MCF 10A (cell line): Measurements from ENCODE around the gene ZNF490. TPM values are rescaled to one million over a fixed set of nuclear protein-coding genes. Genes with fewer than 3 reads are reported as not detected.
A peak's percentile ranks its signal among the peaks of the same experiment; 100 is the strongest.

ENCODE experiments used
- BruUV-seq: library from RNA; stranded (reverse); fragments of 400-500 nt; replicated peaks from 2 replicates; lab custom pipeline; 2021; lab: Mats Ljungman, UMichigan
- CTCF ChIA-PET: fragments of 300-600 bp; sonication (Branson Sonifier 250); formaldehyde crosslinking; extraction: SDS; loops from one replicate; lab custom pipeline; 2021; ENCODE audit warnings: antibody characterized with exemption, inconsistent platforms; lab: Yijun Ruan, JAX
- POLR2A ChIA-PET: fragments of 300-600, 350-650 bp; sonication (Branson Sonifier 250); formaldehyde crosslinking; extraction: SDS; loops from one replicate; lab custom pipeline; 2020; ENCODE audit warnings: antibody characterized with exemption, inconsistent platforms; lab: Yijun Ruan, JAX
- DNase-seq: peaks from one replicate; pipeline ENCODE4 v3.0.0-alpha.2; 2018; ENCODE audit not compliant: unreplicated experiment
- H3K27ac Mint-ChIP-seq: one replicate; pipeline ENCODE4 v1.8.0; 2022; ENCODE audit warnings: mild to moderate bottlenecking, low read depth, mixed read lengths; ENCODE audit not compliant: unreplicated experiment
- H3K27me3 Mint-ChIP-seq: one replicate; pipeline ENCODE4 v1.8.0; 2022; ENCODE audit warnings: mixed read lengths; ENCODE audit not compliant: insufficient read depth, unreplicated experiment
- H3K36me3 Mint-ChIP-seq: one replicate; pipeline ENCODE4 v1.8.0; 2022; ENCODE audit warnings: mild to moderate bottlenecking, moderate library complexity, mixed read lengths; ENCODE audit not compliant: insufficient read depth, unreplicated experiment
- H3K4me1 Mint-ChIP-seq: one replicate; pipeline ENCODE4 v1.8.0; 2022; ENCODE audit warnings: mixed read lengths; ENCODE audit not compliant: insufficient read depth, unreplicated experiment
- H3K4me3 Mint-ChIP-seq: one replicate; pipeline ENCODE4 v1.8.0; 2022; ENCODE audit warnings: mild to moderate bottlenecking, moderate library complexity, mixed read lengths; ENCODE audit not compliant: unreplicated experiment
- H3K9me3 Mint-ChIP-seq: one replicate; pipeline ENCODE4 v1.8.0; 2022; ENCODE audit warnings: mixed read lengths; ENCODE audit not compliant: unreplicated experiment
- intact Hi-C: fragments of 100-400 bp; cut with micrococcal nuclease; formaldehyde crosslinking; loops from 2 replicates; pipeline ENCODE4 v1.14.1; 2022
- total RNA-seq: library from RNA; stranded (reverse); gene quantifications from 2 replicates; pipeline ENCODE4 v1.2.3, GENCODE V29; 2022
- TF ChIP-seq, protein P1 (sequence below): fragments of 200-600 bp; IDR thresholded peaks from one replicate; pipeline ENCODE4 v1.8.0; 2022; ENCODE audit warnings: antibody characterized with exemption, mild to moderate bottlenecking; ENCODE audit not compliant: unreplicated experiment

The ZNF490 gene
- total RNA-seq, 1 experiment from 2014 or later = 8.4 TPM

DNA sequence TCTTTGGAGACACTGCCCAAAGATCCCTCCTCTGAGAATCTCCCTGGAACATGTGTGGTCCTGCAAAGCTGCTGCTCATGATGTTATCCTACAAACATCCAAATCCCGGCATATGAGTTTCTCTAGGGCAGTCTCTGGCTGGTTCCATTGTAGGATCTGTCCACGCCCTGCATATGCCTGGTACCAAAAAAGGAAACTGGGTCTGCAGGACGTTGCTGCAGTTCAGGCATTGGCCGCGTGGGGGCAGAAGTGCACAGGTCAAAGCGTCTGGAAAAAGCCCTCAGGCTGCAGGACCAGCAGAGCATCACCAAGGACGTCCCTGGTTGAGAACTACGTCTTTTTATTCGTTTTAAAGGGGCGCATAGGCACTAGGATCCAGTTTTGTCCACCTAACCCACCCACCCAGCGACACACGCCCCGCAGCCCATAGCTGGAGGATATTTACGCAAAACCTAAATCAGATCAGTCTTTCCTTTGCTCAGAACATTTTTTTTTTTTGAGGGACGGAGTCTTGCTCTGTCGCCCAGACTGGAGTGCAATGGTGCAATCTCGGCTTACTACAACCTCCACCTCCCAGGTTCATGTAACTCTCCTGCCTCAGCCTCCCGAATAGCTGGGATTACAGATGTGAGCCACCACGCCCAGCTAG, 46.5 kb downstream of the ZNF490 start:
- H3K4me1 Mint-ChIP-seq = peaks cover 6% of the 10 kb centered on the region
- TF ChIP-seq, protein P1, sequence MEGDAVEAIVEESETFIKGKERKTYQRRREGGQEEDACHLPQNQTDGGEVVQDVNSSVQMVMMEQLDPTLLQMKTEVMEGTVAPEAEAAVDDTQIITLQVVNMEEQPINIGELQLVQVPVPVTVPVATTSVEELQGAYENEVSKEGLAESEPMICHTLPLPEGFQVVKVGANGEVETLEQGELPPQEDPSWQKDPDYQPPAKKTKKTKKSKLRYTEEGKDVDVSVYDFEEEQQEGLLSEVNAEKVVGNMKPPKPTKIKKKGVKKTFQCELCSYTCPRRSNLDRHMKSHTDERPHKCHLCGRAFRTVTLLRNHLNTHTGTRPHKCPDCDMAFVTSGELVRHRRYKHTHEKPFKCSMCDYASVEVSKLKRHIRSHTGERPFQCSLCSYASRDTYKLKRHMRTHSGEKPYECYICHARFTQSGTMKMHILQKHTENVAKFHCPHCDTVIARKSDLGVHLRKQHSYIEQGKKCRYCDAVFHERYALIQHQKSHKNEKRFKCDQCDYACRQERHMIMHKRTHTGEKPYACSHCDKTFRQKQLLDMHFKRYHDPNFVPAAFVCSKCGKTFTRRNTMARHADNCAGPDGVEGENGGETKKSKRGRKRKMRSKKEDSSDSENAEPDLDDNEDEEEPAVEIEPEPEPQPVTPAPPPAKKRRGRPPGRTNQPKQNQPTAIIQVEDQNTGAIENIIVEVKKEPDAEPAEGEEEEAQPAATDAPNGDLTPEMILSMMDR = peak; percentile 88
- H3K4me3 Mint-ChIP-seq = no peak overlapping the region
- ChIA-PET POLR2A (interaction anchor here (0.6 to 1.4 kb wide), 2 partner anchors 47 to 163 kb away, joined by 5 to 6 read pairs; partner anchors contain the start of genes ZNF490, ZNF791 and ZNF799), CTCF (interaction anchor here (0.6 to 2.8 kb wide), 17 partner anchors 8 to 1202 kb away, joined by 3 to 15 read pairs (median 3); partner anchors contain the start of gene ZNF564)
- peak; percentile 86 for DNase-seq
- intact Hi-C loops = loop anchor here (1.0 kb wide), 2 partner anchors 108 to 283 kb away; no protein-coding TSS in a partner anchor
- BruUV-seq = no TSS peak
- no peaks in the 10 kb centered on the region for H3K36me3 Mint-ChIP-seq
- no peaks in the 10 kb centered on the region for H3K9me3 Mint-ChIP-seq
- H3K27me3 Mint-ChIP-seq = no peaks in the 10 kb centered on the region
- H3K27ac Mint-ChIP-seq = no peak overlapping the region

DNA sequence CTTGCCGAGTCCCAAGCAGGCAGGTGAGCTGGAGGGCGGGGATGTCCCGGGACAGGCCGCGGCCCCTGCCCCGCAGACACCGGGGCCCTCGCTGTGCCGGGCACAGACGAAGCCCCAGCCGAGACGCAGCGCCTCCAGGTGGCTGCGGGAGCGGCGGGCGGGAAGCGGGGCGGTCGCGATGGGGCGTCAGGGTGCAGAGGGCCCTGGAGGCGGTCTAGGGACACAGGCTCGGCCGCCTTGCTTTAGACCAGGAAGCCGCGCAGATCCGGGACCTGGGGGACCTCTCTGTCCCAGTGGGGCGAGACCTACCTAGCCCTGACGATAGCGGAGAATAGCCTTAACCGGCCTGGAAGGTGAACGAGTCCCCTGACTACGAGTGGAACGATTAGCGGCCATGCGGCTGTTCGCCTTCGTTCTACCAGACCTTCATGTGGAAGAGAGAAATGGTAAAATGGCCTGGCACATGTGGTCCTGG, 55.1 kb downstream of the ZNF490 start:
- Mint-ChIP-seq H3K4me3 (no peak overlapping the region), H3K9me3 (no peaks in the 10 kb centered on the region), H3K4me1 (peaks cover 6% of the 10 kb centered on the region), H3K27ac (no peak overlapping the region), H3K27me3 (no peaks in the 10 kb centered on the region), H3K36me3 (peaks cover 5% of the 10 kb centered on the region)
- DNase-seq = no peak
- intact Hi-C loops = no loop called here
- TF ChIP-seq, protein P1 = no peak
- ChIA-PET CTCF (no interaction called here), POLR2A (interaction anchor here (0.5 kb wide), 1 partner anchor 450 kb away, joined by 3 read pairs; no protein-coding TSS in a partner anchor)
- BruUV-seq = no TSS peak

DNA sequence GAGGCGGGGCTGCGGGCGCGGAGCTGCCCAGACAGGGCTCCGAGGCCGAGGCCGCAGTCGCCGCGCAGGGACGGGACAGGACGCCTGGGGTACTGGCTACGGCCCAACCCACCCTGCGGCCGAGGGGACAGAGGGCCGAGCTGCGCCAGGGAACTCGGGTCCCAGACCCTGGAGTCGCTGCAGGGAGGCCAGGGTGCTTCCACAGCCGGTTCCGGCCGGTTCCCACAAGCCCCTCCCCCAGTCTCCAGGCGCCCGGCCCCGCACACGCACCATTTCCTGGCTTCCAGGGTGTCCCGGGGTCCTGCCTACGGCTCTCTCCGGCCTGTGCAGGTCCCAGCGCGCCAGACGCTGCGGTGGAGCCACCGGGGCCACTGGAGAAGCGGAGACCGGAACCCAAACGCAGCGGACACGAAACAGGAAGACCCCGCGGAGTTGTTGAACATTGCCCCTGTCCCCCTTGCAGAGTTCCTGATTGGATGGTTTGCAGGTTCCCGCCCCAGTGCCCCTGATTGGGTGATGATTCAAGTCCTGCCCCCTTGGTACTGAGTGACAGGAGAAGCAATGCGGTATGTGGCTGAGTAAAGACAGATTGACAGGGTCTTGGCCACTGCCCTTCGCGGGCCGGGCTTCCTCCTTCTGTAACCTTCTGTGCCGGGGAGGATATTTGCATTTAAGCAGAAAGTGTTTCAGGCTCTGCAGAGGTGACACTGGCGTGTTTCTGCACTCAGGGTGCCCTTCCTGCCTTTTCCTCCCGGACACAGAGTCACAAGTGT, 59.4 kb downstream of the ZNF490 start, which contains the start of gene ZNF564:
TSS of gene ZNF564 (minus strand) at position 423 of the 773 bp plus-strand sequence. CDS start at position 273, 150 bp downstream.
- no peaks in the 10 kb centered on the region for H3K27me3 Mint-ChIP-seq
- peak within 1 kb of the TSS; percentile 90 for H3K4me3 Mint-ChIP-seq
- no peaks in the 10 kb centered on the region for H3K9me3 Mint-ChIP-seq
- peaks cover 25% of the 10 kb centered on the region for H3K36me3 Mint-ChIP-seq
- DNase-seq = peak; percentile 99
- POLR2A ChIA-PET = interaction anchor here (0.7 to 3.9 kb wide), 17 partner anchors 9 to 785 kb away, joined by 3 to 51 read pairs (median 4); partner anchors contain the start of genes DHPS, ZNF136, ZNF20 and ZNF44
- H3K27ac Mint-ChIP-seq = peak within 1 kb of the TSS; percentile 90
- BruUV-seq = TSS peak; percentile 48
- TF ChIP-seq, protein P1 = no peak
- H3K4me1 Mint-ChIP-seq = peaks cover 6% of the 10 kb centered on the region
- CTCF ChIA-PET = interaction anchor here (0.5 to 1.3 kb wide), 3 partner anchors 13 to 473 kb away, joined by 3 to 4 read pairs (median 4); no protein-coding TSS in a partner anchor
- intact Hi-C loops = loop anchor here (1.0 to 2.0 kb wide), 2 partner anchors 59 to 150 kb away; partner anchors contain the start of genes ZNF490, ZNF791 and ZNF799
